Left forelimb (tissue), 1 donor: Measurements from ENCODE around the gene ZNF680.
"Not testable (repeated sequence)": the region's sequence is repeated elsewhere in the genome, so short reads cannot be mapped to it uniquely, and the experiment has no call there.

ENCODE experiments used
- DNase-seq: peaks from one replicate; pipeline ENCODE4 v3.0.0-alpha.2; 2018; ENCODE audit warnings: low spot score

Gene ZNF680

GRCh38 chr7:64562626-64563278 is at the start of gene ZNF680:
Gene ZNF680 (minus strand): TSS chr7:64563071. CDS start chr7:64562954, 117 bp downstream.
- peak; percentile 94 for DNase-seq

- DNase-seq = no peak
Measured at GRCh38 chr7:64612452-64612851, 49.6 kb upstream of the ZNF680 start.

GRCh38 chr7:64611717-64612116 is 48.8 kb upstream of the ZNF680 start:
- no peak for DNase-seq

- DNase-seq = no peak
Measured at GRCh38 chr7:64610997-64611396, 48.1 kb upstream of the ZNF680 start.

GRCh38 chr7:64608116-64608910 is 45.4 kb upstream of the ZNF680 start:
- DNase-seq = no peak

- no peak for DNase-seq
Measured at GRCh38 chr7:64606385-64606784, 43.5 kb upstream of the ZNF680 start.

- no peak for DNase-seq
Measured at GRCh38 chr7:64603271-64603670, 40.4 kb upstream of the ZNF680 start.

GRCh38 chr7:64602518-64602917 is 39.6 kb upstream of the ZNF680 start:
- no peak for DNase-seq

- DNase-seq = no peak
Measured at GRCh38 chr7:64602086-64602485, 39.2 kb upstream of the ZNF680 start.

GRCh38 chr7:64599359-64599758 is 36.5 kb upstream of the ZNF680 start:
- no peak for DNase-seq

GRCh38 chr7:64590971-64591370 is 28.1 kb upstream of the ZNF680 start:
- DNase-seq = no peak

GRCh38 chr7:64581926-64582894 is 19.3 kb upstream of the ZNF680 start:
- no peak for DNase-seq

- DNase-seq = no peak
Measured at GRCh38 chr7:64581391-64581790, 18.5 kb upstream of the ZNF680 start.

- DNase-seq = peak; percentile 74
Measured at GRCh38 chr7:64574540-64575099, 11.7 kb upstream of the ZNF680 start.

- DNase-seq = not testable (repeated sequence)
Measured at GRCh38 chr7:64570284-64570605, 7.4 kb upstream of the ZNF680 start.

- DNase-seq = not testable (repeated sequence)
Measured at GRCh38 chr7:64569372-64570283, 6.8 kb upstream of the ZNF680 start.

GRCh38 chr7:64562256-64562625 is 630 bp downstream of the ZNF680 start:
- no peak for DNase-seq

GRCh38 chr7:64559206-64559605 is 3.7 kb downstream of the ZNF680 start:
- DNase-seq = no peak

- DNase-seq = no peak
Measured at GRCh38 chr7:64558781-64559180, 4.1 kb downstream of the ZNF680 start.

- DNase-seq = no peak
Measured at GRCh38 chr7:64558323-64558705, 4.6 kb downstream of the ZNF680 start.
